LNCaP clone FGC (cell line): Measurements from ENCODE around the gene ITPRIPL2.

Source experiments
- DNase-seq: peaks from one replicate; pipeline ENCODE4 v3.0.0-alpha.2; 2011; ENCODE audit warnings: low read depth
- H3K4me3 ChIP-seq: 2 replicates; pipeline ENCODE4 v1.5.1; 2011; ENCODE audit warnings: mild to moderate bottlenecking, low read depth, low read length, control low read depth
- CTCF ChIP-seq: IDR thresholded peaks from 2 replicates; pipeline ENCODE4 v1.5.1; 2012; ENCODE audit warnings: mild to moderate bottlenecking; ENCODE audit not compliant: control insufficient read depth, insufficient read depth; ENCODE audit errors: extremely low read depth

The ITPRIPL2 gene

GRCh38 chr16:19094542-19095365 lies 19.0 kb upstream of the ITPRIPL2 start:
- no peak for TF ChIP-seq CTCF

GRCh38 chr16:19095654-19096053 lies 18.1 kb upstream of the ITPRIPL2 start:
- no peak for DNase-seq
- H3K4me3 ChIP-seq = no peak overlapping the region
- no peak for TF ChIP-seq CTCF

More at GRCh38 chr16:19094542-19095365, 19.0 kb upstream of the ITPRIPL2 start:
- no peak overlapping the region for H3K4me3 ChIP-seq
- no peak for DNase-seq

GRCh38 chr16:19098173-19098572 lies 15.6 kb upstream of the ITPRIPL2 start:
- no peak for DNase-seq
- no peak for TF ChIP-seq CTCF
- no peak overlapping the region for H3K4me3 ChIP-seq

- no peak for DNase-seq
- no peak overlapping the region for H3K4me3 ChIP-seq
- no peak for TF ChIP-seq CTCF
These were observed 11.4 kb upstream of the ITPRIPL2 start for GRCh38 chr16:19102187-19102872.

- TF ChIP-seq CTCF = no peak
- no peak overlapping the region for H3K4me3 ChIP-seq
- no peak for DNase-seq
These were observed 9.2 kb upstream of the ITPRIPL2 start for GRCh38 chr16:19104607-19105006.

- no peak for TF ChIP-seq CTCF
- no peak for DNase-seq
- H3K4me3 ChIP-seq = no peak overlapping the region
These were observed 8.6 kb upstream of the ITPRIPL2 start for GRCh38 chr16:19105131-19105530.
